HCT116 (cell line): ENCODE data around the gene AFF1.

ENCODE experiments used
- ATF3 ChIP-seq: IDR thresholded peaks from 2 replicates; pipeline ENCODE4 v1.6.1; 2012
- CTCF ChIP-seq, 3 experiments: fragments of 200-600 bp in 1 of 3; sonication (generic) in 1 of 3; IDR thresholded peaks in 2 of 3; conservative IDR thresholded peaks in 1 of 3; 2 replicates each; pipeline ENCODE4 v1.5.1; 2012 to 2017; ENCODE audit warnings: low read depth in 2 of 3, low read length in 2 of 3, antibody characterized with exemption in 1 of 3, borderline replicate concordance in 1 of 3, control low read depth in 1 of 3, mild to moderate bottlenecking in 1 of 3, mixed read lengths in 1 of 3, mixed run types in 1 of 3, moderate library complexity in 1 of 3; ENCODE audit not compliant: insufficient read depth in 1 of 3
- EGR1 ChIP-seq: IDR thresholded peaks from 2 replicates; pipeline ENCODE4 v1.6.1; 2012; ENCODE audit warnings: low read depth
- EZH2 ChIP-seq: fragments of 200-600 bp; sonication (generic); IDR thresholded peaks from 2 replicates; pipeline ENCODE4 v1.6.1; 2017; ENCODE audit warnings: antibody characterized with exemption, mixed run types
- POLR2A ChIP-seq: IDR thresholded peaks from 2 replicates; pipeline ENCODE4 v1.7.0; 2011; ENCODE audit warnings: borderline replicate concordance; ENCODE audit not compliant: insufficient read depth, insufficient read length; ENCODE audit errors: extremely low read depth
- POLR2AphosphoS5 ChIP-seq: IDR thresholded peaks from 2 replicates; pipeline ENCODE4 v1.6.1; 2011; ENCODE audit warnings: mild to moderate bottlenecking, low read depth, low read length, moderate library complexity
- RAD21 ChIP-seq: IDR thresholded peaks from 2 replicates; pipeline ENCODE4 v1.6.1; 2012; ENCODE audit warnings: low read depth, mild to moderate bottlenecking
- SIN3A ChIP-seq: IDR thresholded peaks from 2 replicates; pipeline ENCODE4 v1.6.1; 2012; ENCODE audit warnings: low read depth
- SRF ChIP-seq: IDR thresholded peaks from 2 replicates; pipeline ENCODE4 v1.6.1; 2012; ENCODE audit warnings: low read depth
- TCF7L2 ChIP-seq: IDR thresholded peaks from 2 replicates; pipeline ENCODE4 v1.7.0; 2011; ENCODE audit warnings: borderline replicate concordance, inconsistent platforms; ENCODE audit not compliant: insufficient read depth, insufficient read length; ENCODE audit errors: extremely low read depth
- ZNF274 ChIP-seq: fragments of 200-500 bp; sonication (Bioruptor generic); IDR thresholded peaks from 2 replicates; pipeline ENCODE4 v1.6.1; 2014; ENCODE audit warnings: mild to moderate bottlenecking, low read depth, low read length, inconsistent platforms

GRCh38 chr4:86909546-86910295 is 25.1 kb upstream of the AFF1 start:
- no peak for TF ChIP-seq TCF7L2
- no peak for TF ChIP-seq POLR2AphosphoS5
- TF ChIP-seq POLR2A = no peak
- no peak for TF ChIP-seq CTCF (IDR thresholded peaks at IDR 0.05 in 2 of 3, conservative IDR thresholded peaks at IDR 0.05 in 1 of 3; ENCODE audit: borderline replicate concordance in 1 of 3, insufficient read depth in 1 of 3, low read depth in 2 of 3, low read length in 2 of 3)
- no peak for TF ChIP-seq EGR1
- no peak for TF ChIP-seq RAD21
- no peak for TF ChIP-seq ATF3
- TF ChIP-seq SIN3A = no peak
- no peak for TF ChIP-seq EZH2
- no peak for TF ChIP-seq ZNF274
- no peak for TF ChIP-seq SRF
